GM18870 (cell line): ENCODE results near the gene HMCN2.
"Not testable (repeated sequence)": the region's sequence is repeated elsewhere in the genome, so short reads cannot be mapped to it uniquely, and the experiment has no call there.

Experiments
- ATAC-seq: cut with Tn5 transposase; IDR thresholded peaks from one replicate; pipeline ENCODE4 v1.9.1; 2021; ENCODE audit warnings: moderate library complexity; ENCODE audit not compliant: unreplicated experiment

Gene HMCN2

DNA sequence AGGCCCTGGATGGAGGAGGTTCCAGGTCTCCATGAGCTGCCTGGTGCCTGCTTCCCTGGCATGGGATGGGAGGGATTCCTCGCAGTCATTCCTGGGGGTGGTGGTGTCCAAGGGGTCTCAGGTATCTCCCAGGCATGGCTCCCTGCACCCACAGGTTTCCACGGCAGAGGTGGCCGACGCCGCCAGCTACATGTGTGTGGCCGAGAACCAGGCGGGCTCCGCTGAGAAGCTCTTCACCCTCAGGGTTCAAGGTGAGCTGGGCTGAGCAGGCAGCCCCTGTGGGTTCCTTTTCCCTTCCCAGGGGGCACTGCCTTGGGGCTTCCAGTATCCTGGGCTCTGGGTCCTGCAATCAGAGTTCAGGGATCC, 117.8 kb downstream of the HMCN2 start:
- ATAC-seq: no peak

DNA sequence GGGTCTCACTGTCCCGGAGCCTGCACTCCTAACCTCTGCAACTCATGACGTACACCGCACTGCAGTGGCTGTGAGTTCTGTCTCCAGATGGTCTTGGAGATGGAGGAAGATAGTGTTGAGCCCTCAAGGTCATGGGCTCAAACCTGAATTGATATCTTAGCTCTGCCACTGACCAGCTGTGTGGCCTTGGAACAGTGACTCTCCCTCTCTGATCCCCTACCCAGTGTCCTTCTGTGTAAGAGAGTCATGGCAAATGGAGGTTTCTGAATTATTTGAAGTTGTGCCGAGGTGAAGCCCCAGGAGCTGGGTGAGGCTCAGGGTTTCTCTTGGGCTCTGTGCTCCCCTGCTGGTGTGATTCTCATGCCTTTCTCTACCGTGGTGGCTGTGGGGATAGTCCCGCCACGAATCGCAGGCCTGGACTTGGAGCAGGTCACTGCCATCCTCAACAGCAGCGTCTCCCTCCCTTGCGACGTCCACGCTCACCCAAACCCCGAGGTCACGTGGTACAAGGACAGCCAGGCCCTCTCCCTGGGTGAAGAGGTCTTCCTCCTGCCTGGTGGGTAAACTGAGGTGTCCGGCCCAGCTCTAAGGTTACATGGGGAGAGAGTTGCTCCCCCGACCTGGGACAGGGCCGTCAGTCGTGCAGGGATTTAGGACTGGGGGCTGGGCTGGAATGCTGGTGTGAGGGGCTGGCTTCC, 118.6 kb downstream of the HMCN2 start:
- no peak for ATAC-seq

DNA sequence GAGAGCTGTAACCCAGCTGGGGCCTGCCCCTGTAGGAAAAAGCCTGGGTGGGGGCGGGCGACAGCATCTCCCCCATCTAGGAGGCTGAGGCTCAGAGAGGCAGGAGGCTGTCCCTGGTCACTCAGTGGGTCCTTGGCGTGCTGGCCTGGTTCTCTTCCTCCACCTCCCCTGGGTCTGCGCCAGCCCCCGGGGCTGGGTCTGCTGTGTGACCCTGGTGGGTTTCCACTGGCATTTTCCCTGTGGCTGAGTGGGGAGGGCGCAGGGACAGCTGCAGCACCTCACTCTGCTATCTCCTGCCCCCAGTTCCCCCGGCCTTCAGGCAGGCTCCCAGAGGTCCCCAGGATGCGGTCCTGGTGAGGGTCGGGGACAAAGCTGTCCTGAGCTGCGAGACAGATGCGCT, 119.7 kb downstream of the HMCN2 start:
- ATAC-seq: no peak

DNA sequence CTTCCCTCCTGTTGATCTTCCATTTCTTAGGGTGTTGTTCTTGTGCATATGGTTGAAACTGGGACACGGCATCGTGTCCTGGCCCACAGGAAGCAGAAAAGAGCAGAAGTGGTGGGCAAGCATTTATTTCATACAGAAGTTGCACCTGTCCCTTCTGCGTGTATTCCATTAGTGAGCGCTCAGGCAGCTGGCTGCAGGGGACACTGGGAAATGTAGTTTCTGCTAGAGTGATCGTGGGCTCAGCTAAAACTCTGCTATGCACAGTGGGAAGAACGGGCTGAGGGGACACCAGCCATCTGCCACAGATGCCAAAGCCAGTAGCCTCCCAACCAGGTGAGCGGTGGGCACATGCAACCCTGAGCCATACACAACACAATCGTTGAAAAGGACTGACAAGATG, 121.8 kb downstream of the HMCN2 start:
- ATAC-seq: no peak

DNA sequence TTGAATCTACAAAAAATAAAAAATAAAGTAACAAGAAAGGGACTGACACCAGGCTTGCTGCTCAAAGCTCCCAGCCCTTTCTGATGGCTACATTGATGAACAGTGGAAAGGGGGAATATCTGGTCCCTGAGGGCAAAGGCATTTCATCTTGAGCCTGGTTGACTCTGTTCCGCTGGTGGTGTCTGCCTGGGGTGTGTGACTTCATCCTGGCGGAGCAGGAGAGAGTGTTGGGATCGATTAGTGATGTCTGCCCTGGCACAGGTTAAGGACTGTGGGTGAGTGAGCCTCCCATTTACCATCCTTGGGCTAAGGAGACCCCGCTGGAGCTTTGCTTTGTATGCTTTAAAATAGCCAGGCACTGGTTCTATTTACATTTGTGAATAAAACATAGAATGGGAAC, 122.3 kb downstream of the HMCN2 start:
- ATAC-seq: no peak

DNA sequence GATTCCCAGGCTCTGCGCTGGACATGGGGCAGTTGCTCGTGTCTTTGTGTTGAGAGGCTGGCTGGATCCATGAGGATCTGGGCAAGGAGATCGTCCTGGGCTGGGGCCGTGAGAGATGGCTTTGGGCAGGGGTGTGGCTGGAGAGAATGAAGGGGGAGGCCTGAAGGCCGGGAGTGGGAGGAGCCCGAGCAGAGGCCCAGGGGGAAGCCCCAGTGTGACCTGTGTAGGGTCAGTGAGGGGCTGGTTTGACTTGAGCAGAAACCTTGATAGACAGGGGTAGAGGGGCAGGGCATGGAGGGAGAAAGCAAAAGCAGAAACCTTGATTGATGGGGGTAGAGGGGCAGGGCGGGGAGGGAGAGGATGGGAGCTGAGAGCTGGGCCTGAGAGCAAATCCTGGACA, 124.8 kb downstream of the HMCN2 start:
- ATAC-seq: no peak

DNA sequence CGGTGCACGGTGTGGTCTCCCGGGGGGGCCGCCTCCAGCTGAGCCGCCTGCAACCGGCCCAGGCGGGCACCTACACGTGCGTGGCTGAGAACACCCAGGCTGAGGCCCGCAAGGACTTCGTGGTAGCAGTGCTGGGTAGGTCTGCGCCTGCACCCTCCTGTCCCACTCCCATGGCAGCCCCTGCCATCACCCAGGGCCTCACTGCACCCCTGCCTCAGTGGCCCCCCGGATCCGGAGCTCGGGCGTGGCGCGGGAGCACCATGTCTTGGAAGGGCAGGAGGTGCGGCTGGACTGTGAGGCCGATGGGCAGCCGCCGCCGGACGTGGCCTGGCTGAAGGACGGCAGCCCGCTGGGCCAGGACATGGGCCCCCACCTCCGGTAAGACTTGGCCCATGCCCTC, 125.4 kb downstream of the HMCN2 start:
- no peak for ATAC-seq

DNA sequence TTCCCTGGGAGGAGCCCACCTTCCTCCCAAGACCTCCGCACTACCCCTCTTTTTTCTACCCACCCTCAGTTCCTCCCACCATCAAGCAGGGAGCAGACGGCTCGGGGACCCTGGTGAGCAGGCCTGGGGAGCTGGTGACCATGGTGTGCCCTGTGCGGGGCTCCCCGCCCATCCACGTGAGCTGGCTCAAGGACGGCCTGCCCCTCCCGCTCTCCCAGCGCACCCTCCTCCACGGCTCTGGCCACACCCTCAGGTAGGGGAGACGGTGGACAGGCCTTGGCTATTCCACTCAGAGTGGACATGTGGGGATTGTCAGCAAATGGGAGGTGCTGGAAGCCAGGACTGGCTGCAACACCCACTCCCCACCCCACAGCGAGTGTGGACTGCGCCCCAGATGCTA, 126.3 kb downstream of the HMCN2 start:
- no peak for ATAC-seq

DNA sequence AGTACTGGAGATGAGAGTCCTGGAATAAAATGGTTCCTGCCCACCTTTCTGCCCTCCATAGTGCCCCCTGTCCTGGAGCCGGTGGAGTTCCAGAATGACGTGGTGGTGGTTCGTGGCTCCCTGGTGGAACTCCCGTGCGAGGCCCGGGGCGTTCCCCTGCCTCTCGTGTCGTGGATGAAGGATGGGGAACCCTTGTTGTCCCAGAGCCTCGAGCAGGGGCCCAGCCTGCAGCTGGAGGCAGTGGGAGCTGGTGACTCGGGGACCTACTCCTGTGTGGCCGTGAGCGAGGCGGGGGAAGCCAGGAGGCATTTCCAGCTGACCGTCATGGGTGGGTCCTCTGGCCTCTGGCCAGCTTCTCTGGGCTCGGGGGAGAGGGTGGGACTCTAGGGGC, 128.1 kb downstream of the HMCN2 start:
- no peak for ATAC-seq

DNA sequence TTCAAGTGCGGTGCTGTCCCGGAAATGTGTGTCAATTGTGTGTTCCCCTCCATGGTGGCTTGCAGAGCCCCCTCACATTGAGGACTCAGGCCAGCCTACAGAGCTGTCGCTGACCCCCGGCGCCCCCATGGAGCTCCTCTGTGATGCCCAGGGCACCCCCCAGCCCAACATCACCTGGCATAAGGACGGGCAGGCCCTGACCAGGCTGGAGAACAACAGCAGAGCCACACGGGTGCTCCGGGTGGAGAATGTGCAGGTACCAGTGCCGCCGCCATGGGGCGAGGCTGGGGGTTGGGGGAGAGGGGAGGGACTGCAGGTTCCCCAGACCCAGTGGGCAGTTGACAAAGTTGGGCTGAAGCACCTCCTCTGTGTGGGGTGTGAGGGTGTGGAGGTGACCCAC, 128.8 kb downstream of the HMCN2 start:
- no peak for ATAC-seq

DNA sequence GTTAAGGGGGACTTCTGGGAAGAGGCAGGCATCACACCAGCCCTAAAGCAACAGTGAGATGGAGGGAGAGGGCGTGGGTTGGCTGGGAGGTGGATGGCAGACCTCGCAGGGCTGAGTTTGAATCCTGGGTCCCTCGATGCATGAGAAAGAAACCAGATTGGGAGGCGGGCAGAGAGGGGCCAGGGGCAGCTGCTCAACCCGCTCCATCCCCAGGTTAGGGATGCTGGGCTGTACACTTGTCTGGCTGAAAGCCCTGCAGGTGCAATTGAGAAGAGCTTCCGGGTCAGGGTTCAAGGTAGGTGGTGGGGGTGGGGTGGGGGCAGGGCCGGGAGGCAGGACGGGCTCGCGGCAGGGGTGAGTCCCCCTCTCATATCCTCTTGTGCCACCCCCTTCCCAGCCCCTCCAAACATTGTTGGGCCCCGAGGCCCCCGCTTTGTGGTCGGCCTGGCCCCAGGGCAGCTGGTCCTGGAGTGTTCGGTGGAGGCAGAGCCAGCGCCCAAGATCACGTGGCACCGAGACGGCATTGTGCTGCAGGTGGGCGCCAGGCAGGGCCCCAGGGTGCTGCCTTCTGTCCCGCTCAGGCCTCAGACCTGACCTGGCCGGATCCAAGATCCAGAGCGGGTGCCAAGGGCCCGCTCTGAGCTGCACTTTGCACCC, 129.4 kb downstream of the HMCN2 start:
- ATAC-seq: no peak

DNA sequence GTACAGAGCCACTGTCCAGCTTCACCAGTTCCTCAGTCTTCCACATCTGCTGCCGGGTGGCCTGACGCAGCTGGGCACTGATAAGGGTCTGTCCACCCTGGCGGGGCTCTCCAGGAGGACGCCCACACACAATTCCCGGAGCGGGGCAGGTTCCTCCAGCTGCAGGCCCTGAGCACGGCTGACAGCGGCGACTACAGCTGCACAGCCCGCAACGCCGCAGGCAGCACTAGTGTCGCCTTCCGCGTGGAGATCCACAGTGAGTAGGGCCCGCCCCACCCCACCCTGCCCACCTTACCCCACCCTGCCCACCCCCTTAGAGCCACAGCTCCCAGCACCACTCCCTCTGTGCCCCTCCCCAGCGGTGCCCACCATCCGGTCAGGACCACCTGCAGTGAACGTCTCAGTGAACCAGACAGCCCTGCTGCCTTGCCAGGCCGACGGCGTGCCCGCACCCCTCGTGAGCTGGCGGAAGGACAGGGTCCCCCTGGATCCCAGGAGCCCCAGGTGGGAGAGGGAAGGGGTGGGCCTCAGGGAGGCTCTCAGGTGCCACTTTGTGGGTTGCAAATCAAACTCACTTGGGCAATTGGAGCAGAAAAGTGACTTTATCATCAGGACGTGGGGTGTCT, 130.4 kb downstream of the HMCN2 start:
- no peak for ATAC-seq

DNA sequence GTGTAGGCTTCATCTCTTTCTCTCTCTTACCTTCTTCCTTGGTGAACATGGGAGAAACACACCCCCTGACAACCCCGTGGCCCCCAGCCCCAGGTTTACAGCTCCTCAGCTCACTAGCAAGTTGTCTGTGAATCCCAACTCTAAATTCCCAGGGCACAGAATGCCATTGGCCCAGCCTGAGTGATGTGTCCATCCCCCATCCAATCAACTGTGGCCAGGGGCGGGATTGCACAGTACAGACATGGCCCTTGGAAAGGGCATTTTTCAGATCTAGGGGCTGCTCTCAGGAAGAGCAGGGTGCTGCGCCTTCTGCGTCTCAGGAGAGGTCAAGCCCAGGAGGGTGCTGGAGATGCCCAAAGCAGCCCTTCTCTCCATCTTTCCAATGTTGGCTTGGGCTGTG, 131.0 kb downstream of the HMCN2 start:
- no peak for ATAC-seq

DNA sequence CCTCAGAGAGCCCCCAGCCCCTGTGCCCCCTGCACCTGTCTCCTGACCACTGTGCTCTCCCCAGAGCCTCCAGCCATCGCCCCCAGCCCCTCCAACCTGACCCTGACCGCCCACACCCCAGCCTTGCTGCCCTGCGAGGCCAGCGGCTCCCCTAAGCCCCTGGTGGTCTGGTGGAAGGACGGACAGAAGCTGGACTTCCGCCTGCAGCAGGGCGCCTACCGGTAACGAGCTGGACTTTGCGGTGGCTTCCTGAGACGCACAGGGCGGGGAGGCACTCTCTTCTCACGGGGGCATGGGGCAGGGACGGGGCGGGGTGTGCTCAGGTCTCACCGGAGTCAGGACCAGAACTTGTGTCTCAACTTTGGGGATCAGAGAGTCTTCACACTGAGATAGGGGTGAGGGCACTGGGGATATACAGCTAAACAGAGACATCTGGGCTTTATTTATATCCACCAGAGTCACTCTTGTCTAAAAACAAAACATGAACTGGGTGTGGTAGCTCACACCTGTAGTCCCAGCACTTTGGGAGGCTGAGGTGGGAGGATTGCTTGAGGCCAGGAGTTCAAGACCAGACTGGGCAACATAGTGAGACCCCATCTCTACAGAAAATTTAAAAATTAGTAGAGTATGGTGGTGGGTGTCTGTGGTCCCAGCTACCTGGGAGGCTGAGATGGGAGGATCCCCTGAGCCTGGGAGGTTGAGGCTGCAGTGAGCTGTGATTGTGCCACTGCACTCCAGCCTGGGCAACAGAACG, 133.1 kb downstream of the HMCN2 start:
- no peak for ATAC-seq

DNA sequence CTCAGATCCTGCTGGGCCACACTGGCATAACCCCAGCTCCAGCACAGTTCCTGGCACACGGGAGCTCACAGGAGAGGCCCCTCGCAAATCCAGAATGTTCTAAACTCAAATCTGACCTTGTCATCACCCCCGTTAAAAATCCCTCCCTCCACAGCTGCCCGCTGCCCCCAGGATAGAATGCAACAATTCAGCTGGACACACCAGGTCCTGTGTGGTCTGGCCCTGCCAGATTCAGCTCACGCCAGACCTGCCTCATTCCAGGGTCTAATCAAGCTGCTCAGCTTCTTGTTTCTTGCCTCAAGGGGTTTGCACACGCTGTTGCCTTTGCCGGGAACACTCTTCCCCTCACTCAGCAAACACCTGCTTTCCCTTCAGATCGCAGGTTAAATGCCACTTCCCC, 134.2 kb downstream of the HMCN2 start:
- no peak for ATAC-seq

DNA sequence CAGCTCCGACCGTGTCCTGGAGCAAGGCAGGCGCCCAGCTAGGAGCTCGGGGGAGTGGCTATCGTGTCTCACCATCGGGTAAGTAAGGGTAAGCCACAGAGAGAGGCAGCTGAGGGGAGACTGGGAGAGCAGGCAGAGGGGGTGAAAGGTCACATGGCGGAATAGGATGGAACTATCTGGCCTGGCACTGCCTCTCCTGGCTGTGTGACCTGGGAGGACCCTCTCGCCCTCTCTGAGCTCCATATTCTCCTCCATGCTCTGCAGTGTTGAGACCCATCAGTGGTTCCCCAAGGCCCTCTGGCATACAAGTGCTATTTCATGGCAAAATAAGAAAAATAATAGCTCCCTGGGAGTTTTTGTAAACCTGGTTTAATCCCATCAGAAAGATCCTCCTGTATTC, 135.3 kb downstream of the HMCN2 start:
- ATAC-seq: no peak

DNA sequence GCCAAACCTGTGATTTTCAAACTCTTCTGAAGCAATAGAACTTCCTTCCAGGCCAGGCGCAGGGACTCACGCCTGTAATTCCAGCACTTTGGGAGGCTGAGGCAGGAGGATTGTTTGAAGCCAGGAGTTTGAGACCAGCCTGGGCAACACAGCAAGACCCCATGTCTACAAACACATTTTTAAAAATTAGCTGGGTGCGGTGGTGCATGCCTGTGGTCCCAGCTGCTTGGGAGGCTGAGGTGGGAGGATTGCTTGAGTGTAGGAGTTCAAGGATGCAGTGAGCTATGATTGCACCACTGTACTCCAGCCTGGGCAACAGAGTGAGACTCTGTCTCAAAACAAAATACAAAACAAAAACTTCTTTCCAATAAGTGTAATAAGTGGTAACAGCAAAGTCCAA, 136.2 kb downstream of the HMCN2 start:
- not testable (repeated sequence) for ATAC-seq

DNA sequence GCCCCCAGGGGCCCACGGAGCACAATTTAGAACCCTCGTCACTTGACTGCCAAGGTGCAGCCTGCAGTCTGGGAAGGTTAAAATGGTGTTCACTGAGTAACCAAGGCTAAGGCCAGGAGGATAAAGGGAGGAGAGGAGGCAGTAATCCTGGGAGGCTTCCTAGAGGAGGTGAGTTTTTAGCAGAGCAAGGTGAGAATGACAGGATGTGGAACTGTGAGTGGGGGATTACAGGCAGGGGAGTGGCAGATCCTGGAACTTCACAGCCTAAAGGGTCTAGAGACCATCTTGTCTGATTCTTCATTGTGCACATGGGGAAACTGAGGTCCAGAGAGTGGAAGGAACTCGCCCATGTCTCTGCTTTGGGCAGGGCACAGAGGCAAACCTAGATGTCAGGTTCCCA, 136.7 kb downstream of the HMCN2 start:
- ATAC-seq: no peak

DNA sequence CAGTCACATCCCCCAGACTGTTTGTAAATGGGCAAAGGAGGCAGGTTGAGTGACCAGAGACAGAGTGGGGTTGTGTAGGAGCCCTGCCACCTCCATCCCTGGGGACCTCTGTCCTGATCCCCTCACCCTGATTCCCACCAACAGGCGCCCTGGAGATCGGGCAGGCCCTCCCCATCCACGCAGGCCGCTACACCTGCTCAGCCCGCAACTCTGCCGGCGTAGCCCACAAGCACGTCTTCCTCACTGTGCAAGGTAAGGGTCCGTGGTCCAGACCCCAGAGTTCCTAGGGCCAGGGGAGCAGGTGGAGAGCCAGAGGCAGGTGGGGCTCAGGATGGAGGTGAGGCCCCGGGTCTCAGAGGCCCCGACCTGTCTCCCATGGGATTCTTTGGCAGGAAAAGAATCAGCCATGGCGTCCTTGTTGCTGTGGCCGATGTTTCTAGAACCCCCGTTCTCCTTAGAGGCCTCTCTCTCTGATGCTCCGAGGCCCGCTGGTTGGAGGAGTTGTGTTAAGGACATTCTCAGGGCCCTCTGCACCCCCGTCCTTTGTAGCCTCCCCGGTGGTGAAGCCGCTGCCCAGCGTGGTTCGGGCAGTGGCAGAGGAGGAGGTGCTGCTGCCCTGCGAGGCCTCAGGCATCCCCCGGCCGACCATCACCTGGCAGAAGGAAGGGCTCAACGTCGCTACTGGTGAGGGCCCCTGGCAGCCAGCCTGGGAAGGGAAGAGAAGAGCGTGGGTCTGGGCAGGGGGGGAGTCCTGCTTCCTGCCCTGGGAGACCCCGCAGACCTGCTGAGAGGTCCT, 137.3 kb downstream of the HMCN2 start:
- no peak for ATAC-seq

DNA sequence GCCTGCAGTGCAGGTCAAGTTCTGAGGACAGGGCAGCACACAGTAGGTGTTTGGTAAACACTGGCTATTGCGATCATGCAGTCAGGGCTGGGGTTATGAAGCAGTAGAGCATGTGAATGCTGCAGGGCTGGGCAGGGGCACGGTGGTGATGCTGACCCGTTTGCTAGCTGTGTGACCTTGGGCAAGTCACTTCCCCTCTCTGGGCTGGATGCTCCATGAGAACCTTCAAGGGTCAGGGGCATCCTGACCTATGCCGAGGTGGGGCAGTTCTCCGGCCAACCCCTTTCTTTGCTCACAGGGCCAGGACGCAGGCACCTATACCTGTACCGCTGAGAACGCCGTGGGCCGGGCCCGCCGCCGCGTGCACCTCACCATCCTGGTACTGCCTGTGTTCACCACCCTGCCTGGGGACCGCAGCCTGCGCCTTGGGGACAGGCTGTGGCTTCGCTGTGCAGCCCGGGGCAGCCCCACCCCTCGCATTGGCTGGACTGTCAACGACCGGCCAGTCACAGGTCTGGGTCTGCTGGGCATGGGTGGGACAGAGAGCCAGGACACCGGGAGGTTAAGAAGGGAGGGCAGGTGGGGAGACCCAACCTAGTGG, 140.2 kb downstream of the HMCN2 start:
- no peak for ATAC-seq
